ENCODE results near the gene PRR15L.

- no peak for TF ChIP-seq POLR2A (IDR thresholded peaks at IDR 0.05)
- TF ChIP-seq CTCF (IDR thresholded peaks at IDR 0.05), result no peak
Measured at GRCh38 chr17:47966079-47966519, 8.4 kb upstream of the PRR15L start.
